Psoas muscle (tissue), 8 donors: ENCODE data around the gene LILRB3. TPM values are rescaled to one million over a fixed set of nuclear protein-coding genes. Genes with fewer than 3 reads are reported as not detected.
"Not testable (repeated sequence)": the region's sequence is repeated elsewhere in the genome, so short reads cannot be mapped to it uniquely, and the experiment has no call there.

Experiments
- ATAC-seq, 4 donors: fragments of 200-7000 bp; cut with Tn5 transposase; one replicate each; pipeline ENCODE4 v1.9.1; 2020; ENCODE audit warnings: moderate library complexity in 3 of 4, mild to moderate bottlenecking in 2 of 4
- DNase-seq, 2 donors: peaks; one replicate each; pipeline ENCODE4 v3.0.0-alpha.2; 2020
- H3K27ac ChIP-seq: fragments of 200-600 bp; one replicate; pipeline ENCODE4 v1.8.0; 2022
- H3K27me3 ChIP-seq, 3 donors: fragments of 200-600 bp in 1 of 3; one replicate each; pipeline versions ENCODE4 v1.6.1 to v1.8.0; 2013 to 2022; ENCODE audit warnings: low read length in 2 of 3, mild to moderate bottlenecking in 2 of 3, moderate library complexity in 1 of 3; ENCODE audit not compliant: insufficient read depth in 3 of 3
- H3K36me3 ChIP-seq, 2 donors: fragments of 200-600 bp in 1 of 2; one replicate each; pipeline versions ENCODE4 v1.6.1 to v1.8.0; 2013 to 2022; ENCODE audit warnings: low read depth in 1 of 2, mild to moderate bottlenecking in 1 of 2, moderate library complexity in 1 of 2; ENCODE audit not compliant: insufficient read depth in 1 of 2
- H3K4me1 ChIP-seq: fragments of 200-600 bp; one replicate; pipeline ENCODE4 v1.8.0; 2022
- H3K4me3 ChIP-seq: fragments of 200-600 bp; one replicate; pipeline ENCODE4 v1.8.0; 2022; ENCODE audit warnings: mild to moderate bottlenecking
- H3K9me3 ChIP-seq: fragments of 200-600 bp; one replicate; pipeline ENCODE4 v1.8.0; 2022
- CTCF ChIP-seq: fragments of 200-600 bp; IDR thresholded peaks from one replicate; pipeline ENCODE4 v1.8.0; 2022; ENCODE audit warnings: antibody characterized with exemption
- WGBS, 3 donors: extraction: QIAGEN DNeasy Blood & Tissue Kit; methylation state at CpG; one replicate each; pipeline versions ENCODE4 v1.1.6 to v1.1.7; 2013; 5-methylcytosine and 5-hydroxymethylcytosine counted together
- intact Hi-C, 2 donors: fragments of 100-400 bp; cut with DNase I; formaldehyde crosslinking; loops; one replicate each; pipeline versions ENCODE4 v1.11.0 to v1.14.2; 2022
- polyA plus RNA-seq, 3 donors: library from polyadenylated mRNA; stranded (reverse); fragments of 200-250 nt; gene quantifications; one replicate each; pipeline ENCODE4 v1.2.3, GENCODE V29; 2013
- total RNA-seq, 4 donors: library from RNA; stranded (reverse); fragmentation: NEBNext Ultra II Directional in 2 of 4; extraction: Animal tissue kit (Norgen Biotek cat#: 25700) in 2 of 4; gene quantifications; one replicate each; pipeline versions ENCODE4 v1.2.1 to v1.2.4, GENCODE V29; 2021 to 2023
- donor health status: healthy with polysubstance abuse.
- donor health status: DM: no; HTN: no; CAD: no; lungs with moderate emphysema.
- donor health status: Bipolar disorder and iron deficiency.
- donor health status: healthy.
- donor health status: DM: yes; HTN: yes; CAD: no.
- donor health status: DM: no; HTN: no; CAD: no.
- donor health status: DM: no; HTN: no; CAD: no.
- donor health status: DM: yes; HTN: yes; CAD: no.

Gene LILRB3
- total and polyA plus RNA-seq, 7 donors, result 0.32 to 3.8 (median 1.9) TPM

GRCh38 chr19:54207676-54207982, 15.2 kb downstream of the LILRB3 start:
- Histone ChIP-seq H3K27ac (peak overlapping the region; percentile 53), H3K9me3 (no peaks in the 10 kb centered on the region), H3K4me1 (peaks cover 70% of the 10 kb centered on the region), H3K27me3 (no peaks in the 10 kb centered on the region), H3K4me3 (peak overlapping the region; percentile 18), H3K36me3 (peaks cover 17 to 61% of the 10 kb centered on the region in 2 donors)
- TF ChIP-seq CTCF, result no peak
- ATAC-seq (no peak), DNase-seq (no peak)
- intact Hi-C loops, result no loop called here
- 76 to 84% (median 77%) methylated on average over 5 of the region's 5 CpGs for WGBS, 3 donors

- ATAC-seq, H3K9me3 ChIP-seq, H3K27me3 ChIP-seq, intact Hi-C loops, DNase-seq, H3K27ac ChIP-seq: not testable (repeated sequence)
- H3K36me3 ChIP-seq, result peaks cover 21 to 66% of the 10 kb centered on the region in 2 donors
- H3K4me3 ChIP-seq, result peak overlapping the region; percentile 18
- WGBS, 3 donors, result 67 to 73% (median 69%) methylated on average over 23 of the region's 23 CpGs
- H3K4me1 ChIP-seq, result peaks cover 74% of the 10 kb centered on the region
Observed at GRCh38 chr19:54207193-54207592, 15.6 kb downstream of the LILRB3 start.

- TF ChIP-seq CTCF, result no peak
- no peaks in the 10 kb centered on the region for H3K9me3 ChIP-seq
- WGBS, 3 donors, result 77 to 86% (median 80%) methylated on average over 13 of the region's 13 CpGs
- no peak for DNase-seq
- ATAC-seq, result no peak
- no peaks in the 10 kb centered on the region for H3K27me3 ChIP-seq
- intact Hi-C loops, result no loop called here
- H3K4me1 ChIP-seq, result peaks cover 78% of the 10 kb centered on the region
- no peak overlapping the region for H3K27ac ChIP-seq
- peaks cover 24 to 70% of the 10 kb centered on the region in 2 donors for H3K36me3 ChIP-seq
- peak overlapping the region; percentile 18 for H3K4me3 ChIP-seq
Observed at GRCh38 chr19:54206831-54207177, 16.0 kb downstream of the LILRB3 start.

DNA sequence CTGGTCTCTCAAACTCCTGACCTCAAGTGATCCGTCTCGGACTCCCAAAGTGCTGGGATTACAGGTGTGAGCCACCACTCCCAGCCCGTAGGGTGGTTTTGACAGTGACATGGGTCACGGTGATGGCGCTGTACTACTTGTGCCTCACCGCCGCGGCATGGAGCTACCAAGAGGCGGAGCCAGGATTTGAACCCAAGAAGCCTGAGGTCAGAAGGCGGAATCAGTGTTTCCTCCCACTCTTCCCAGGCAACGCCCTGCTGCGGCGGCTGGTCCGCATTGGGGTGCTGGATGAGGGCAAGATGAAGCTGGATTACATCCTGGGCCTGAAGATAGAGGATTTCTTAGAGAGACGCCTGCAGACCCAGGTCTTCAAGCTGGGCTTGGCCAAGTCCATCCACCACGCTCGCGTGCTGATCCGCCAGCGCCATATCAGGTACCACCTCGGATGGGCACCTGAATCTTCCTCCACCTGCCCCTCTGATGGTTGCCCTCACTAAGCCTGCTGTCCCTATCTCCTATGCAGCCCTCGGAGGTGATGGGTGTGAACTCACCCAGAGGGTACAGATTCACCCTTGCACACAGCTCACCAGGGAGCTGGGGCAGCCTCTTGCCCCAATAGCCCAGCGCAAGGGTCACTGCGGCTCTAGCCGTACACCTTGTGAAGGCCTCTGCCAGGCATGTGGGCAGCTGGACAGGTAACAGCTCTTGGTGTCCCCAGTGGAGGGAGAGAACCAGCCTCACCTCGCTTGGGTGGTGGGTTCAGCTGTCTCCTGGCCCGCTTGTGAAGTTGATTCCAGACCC, 16.6 kb downstream of the LILRB3 start:
- TF ChIP-seq CTCF, result no peak
- peak overlapping the region; percentile 2 for H3K27ac ChIP-seq
- H3K4me3 ChIP-seq, result peak overlapping the region; percentile 18
- peaks cover 24 to 75% of the 10 kb centered on the region in 2 donors for H3K36me3 ChIP-seq
- H3K27me3 ChIP-seq, result no peaks in the 10 kb centered on the region
- no peaks in the 10 kb centered on the region for H3K9me3 ChIP-seq
- DNase-seq, result no peak
- no peak for ATAC-seq
- peaks cover 81% of the 10 kb centered on the region for H3K4me1 ChIP-seq
- intact Hi-C loops, result no loop called here
- WGBS, 3 donors, result 87 to 93% (median 89%) methylated on average over 27 of the region's 27 CpGs

DNA sequence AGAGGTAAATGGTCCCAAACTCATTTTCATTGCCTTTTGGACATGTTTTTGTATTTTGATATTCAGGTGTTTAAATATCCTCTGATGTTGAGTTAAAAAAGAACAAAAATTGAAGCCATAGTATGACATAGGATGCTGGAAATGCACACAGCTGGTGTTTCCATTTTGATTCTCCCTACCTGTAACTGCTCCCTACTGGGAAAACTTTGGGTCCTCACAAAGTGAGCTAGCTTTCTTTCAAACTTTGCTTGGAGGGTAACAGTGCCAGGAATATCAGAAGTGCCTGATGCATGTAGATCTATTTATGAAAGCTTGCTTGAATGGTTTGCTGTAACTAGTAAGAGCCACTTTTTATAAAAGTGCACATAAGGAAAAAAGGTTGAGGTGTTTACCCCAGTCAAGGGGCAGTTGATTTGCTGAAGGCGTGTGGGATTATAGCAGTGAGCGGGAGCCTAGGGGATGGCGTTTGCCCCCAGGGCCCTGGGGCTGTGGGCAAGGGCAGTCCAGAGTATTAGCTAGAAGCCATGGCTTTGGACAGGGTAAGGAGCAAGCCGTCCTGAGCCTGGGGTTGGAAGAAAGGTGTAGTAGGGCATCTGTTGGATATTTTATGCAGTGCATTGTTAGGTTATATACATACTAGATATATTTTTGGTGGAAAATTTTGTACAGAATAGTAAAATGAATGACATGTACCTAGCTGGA, 17.9 kb downstream of the LILRB3 start:
- peak overlapping the region; percentile 80 for H3K4me3 ChIP-seq
- no peak for DNase-seq
- peaks cover 80% of the 10 kb centered on the region for H3K4me1 ChIP-seq
- no peak for ATAC-seq
- no peaks in the 10 kb centered on the region for H3K9me3 ChIP-seq
- intact Hi-C loops, result no loop called here
- peak overlapping the region; percentile 2 for H3K27ac ChIP-seq
- WGBS, 3 donors, result 72 to 80% (median 74%) methylated on average over 4 of the region's 4 CpGs
- H3K27me3 ChIP-seq, result no peaks in the 10 kb centered on the region
- TF ChIP-seq CTCF, result no peak
- peaks cover 24 to 76% of the 10 kb centered on the region in 2 donors for H3K36me3 ChIP-seq
